H1 (cell line): Measurements from ENCODE around the gene ARMC3. TPM values are rescaled to one million over a fixed set of nuclear protein-coding genes. Genes with fewer than 3 reads are reported as not detected.

Source experiments
- CTCF ChIA-PET: fragments of 300-600 bp; sonication (Branson Sonifier 250); formaldehyde crosslinking; loops from one replicate; lab custom pipeline; 2021; ENCODE audit not compliant: partially characterized antibody; lab: Charles Lee
- POLR2A ChIA-PET: fragments of 300-600 bp; sonication (Branson Sonifier 250); formaldehyde crosslinking; loops from one replicate; lab custom pipeline; 2021; ENCODE audit warnings: inconsistent platforms; ENCODE audit not compliant: partially characterized antibody; lab: Charles Lee
- DNase-seq, 2 experiments: peaks; one replicate each; pipeline versions ENCODE4 v3.0.0 to v3.0.0-alpha.2; 2010 to 2022; ENCODE audit warnings: low spot score in 2 of 2, low read depth in 1 of 2, mixed read lengths in 1 of 2
- FAIRE-seq: peaks from 2 replicates; lab custom pipeline; 2011; peaks lifted over from hg19 to GRCh38; lab: Jason Lieb, UNC
- H2AFZ ChIP-seq: 2 replicates; pipeline ENCODE4 v1.8.1; 2012; ENCODE audit warnings: low read length, inconsistent platforms
- H2AK5ac ChIP-seq: 2 replicates; pipeline ENCODE4 v1.6.1; 2013; ENCODE audit warnings: low read depth, low read length
- H2BK120ac ChIP-seq: replicated peaks from 2 replicates; pipeline ENCODE3; 2013; ENCODE audit warnings: low read depth, low read length, inconsistent platforms
- H2BK12ac ChIP-seq: 2 replicates; pipeline ENCODE4 v1.6.1; 2013; ENCODE audit warnings: low read depth, low read length
- H2BK15ac ChIP-seq: 2 replicates; pipeline ENCODE4 v1.6.1; 2013; ENCODE audit warnings: low read length
- H2BK20ac ChIP-seq: 2 replicates; pipeline ENCODE4 v1.6.1; 2013; ENCODE audit warnings: low read length
- H2BK5ac ChIP-seq: 2 replicates; pipeline ENCODE4 v1.6.1; 2013; ENCODE audit warnings: low read depth, low read length
- H3K14ac ChIP-seq: 2 replicates; pipeline ENCODE4 v1.6.1; 2013; ENCODE audit warnings: inconsistent platforms; ENCODE audit not compliant: insufficient read length
- H3K18ac ChIP-seq: 2 replicates; pipeline ENCODE4 v1.6.1; 2013; ENCODE audit warnings: low read length; ENCODE audit errors: extremely low read depth
- H3K23ac ChIP-seq: 2 replicates; pipeline ENCODE4 v1.6.1; 2013; ENCODE audit warnings: inconsistent platforms; ENCODE audit not compliant: insufficient read length
- H3K23me2 ChIP-seq: 2 replicates; pipeline ENCODE4 v1.6.1; 2013; ENCODE audit warnings: low read depth, low read length
- H3K27ac ChIP-seq: 2 replicates; pipeline ENCODE4 v1.6.1; 2011; ENCODE audit warnings: low read depth, low read length, inconsistent platforms
- H3K27me3 ChIP-seq, 4 experiments: replicated peaks in 1 of 4; 1 replicate in 1 of 4; 2 replicates in 3 of 4; pipeline versions ENCODE4 v1.6.1 to v1.8.1; 2011 to 2013; ENCODE audit warnings: low read length in 3 of 4, mild to moderate bottlenecking in 3 of 4, inconsistent platforms in 2 of 4, mixed read lengths in 2 of 4, moderate library complexity in 1 of 4; ENCODE audit not compliant: control insufficient read depth in 3 of 4, insufficient read depth in 3 of 4; ENCODE audit errors: extremely low read depth in 1 of 4
- H3K36me3 ChIP-seq, 4 experiments: 2 replicates each; pipeline versions ENCODE4 v1.6.1 to v1.8.1; 2011 to 2013; ENCODE audit warnings: mild to moderate bottlenecking in 4 of 4, low read length in 3 of 4, moderate library complexity in 2 of 4, control low read depth in 1 of 4, inconsistent platforms in 1 of 4; ENCODE audit not compliant: insufficient read depth in 4 of 4, control insufficient read depth in 2 of 4
- H3K4ac ChIP-seq: replicated peaks from 2 replicates; pipeline ENCODE3; 2013; ENCODE audit warnings: low read length, low read depth, mixed read lengths, inconsistent platforms; ENCODE audit not compliant: insufficient read length
- H3K4me1 ChIP-seq, 4 experiments: replicated peaks in 1 of 4; 1 replicate in 1 of 4; 2 replicates in 3 of 4; pipeline versions ENCODE4 v1.6.1 to v1.8.1; 2011 to 2013; ENCODE audit warnings: low read length in 3 of 4, inconsistent platforms in 2 of 4, mixed read lengths in 1 of 4; ENCODE audit not compliant: insufficient read depth in 4 of 4, control insufficient read depth in 3 of 4
- H3K4me2 ChIP-seq, 2 experiments: 2 replicates each; pipeline versions ENCODE4 v1.6.1 to v1.8.1; 2011 to 2013; ENCODE audit warnings: low read depth in 2 of 2, low read length in 2 of 2, control low read depth in 1 of 2, inconsistent platforms in 1 of 2, mild to moderate bottlenecking in 1 of 2; ENCODE audit not compliant: insufficient read depth in 1 of 2
- H3K4me3 ChIP-seq, 4 experiments: fragments of 200-600, 300-600 bp in 1 of 4; sonication (generic), shearing (Covaris generic), sonication (Bioruptor Twin) in 1 of 4; 2 replicates each; pipeline versions ENCODE4 v1.5.1 to v1.8.1; 2011 to 2016; ENCODE audit warnings: low read length in 4 of 4, low read depth in 3 of 4, control low read depth in 2 of 4, inconsistent platforms in 2 of 4, mild to moderate bottlenecking in 2 of 4, mixed read lengths in 1 of 4, moderate library complexity in 1 of 4; ENCODE audit not compliant: insufficient read depth in 2 of 4; ENCODE audit errors: extremely low read depth in 1 of 4
- H3K56ac ChIP-seq: replicated peaks from 2 replicates; pipeline ENCODE3; 2013; ENCODE audit warnings: low read depth, mild to moderate bottlenecking, mixed read lengths, low read length, inconsistent platforms; ENCODE audit not compliant: insufficient read length
- H3K79me1 ChIP-seq: 2 replicates; pipeline ENCODE4 v1.6.1; 2013; ENCODE audit warnings: low read depth, low read length, control low read depth
- H3K79me2 ChIP-seq, 2 experiments: 2 replicates each; pipeline versions ENCODE4 v1.6.1 to v1.8.1; 2012 to 2013; ENCODE audit warnings: low read length in 2 of 2, mild to moderate bottlenecking in 2 of 2, inconsistent platforms in 1 of 2; ENCODE audit not compliant: insufficient read depth in 2 of 2, control insufficient read depth in 1 of 2
- H3K9ac ChIP-seq, 4 experiments: replicated peaks in 1 of 4; 1 replicate in 1 of 4; 2 replicates in 3 of 4; pipeline versions ENCODE4 v1.6.1 to v1.8.1; 2011 to 2013; ENCODE audit warnings: low read depth in 3 of 4, low read length in 3 of 4, control low read depth in 2 of 4, mild to moderate bottlenecking in 2 of 4, moderate library complexity in 2 of 4, inconsistent platforms in 1 of 4; ENCODE audit errors: extremely low read depth in 1 of 4
- H3K9me3 ChIP-seq, 2 experiments: 2 replicates each; pipeline versions ENCODE4 v1.6.1 to v1.8.1; 2012 to 2013; ENCODE audit warnings: mild to moderate bottlenecking in 2 of 2, moderate library complexity in 2 of 2, control low read depth in 1 of 2, inconsistent platforms in 1 of 2, low read depth in 1 of 2, low read length in 1 of 2, mixed read lengths in 1 of 2; ENCODE audit not compliant: insufficient read depth in 2 of 2
- H4K20me1 ChIP-seq, 2 experiments: replicated peaks in 1 of 2; 2 replicates each; pipeline versions ENCODE3 to v1.8.1; 2011 to 2013; ENCODE audit warnings: inconsistent platforms in 2 of 2, low read length in 2 of 2, mild to moderate bottlenecking in 1 of 2; ENCODE audit not compliant: insufficient read depth in 2 of 2, control insufficient read depth in 1 of 2
- H4K5ac ChIP-seq: 2 replicates; pipeline ENCODE4 v1.6.1; 2013; ENCODE audit warnings: low read length, low read depth, mixed read lengths, inconsistent platforms; ENCODE audit not compliant: insufficient read length
- H4K8ac ChIP-seq: 2 replicates; pipeline ENCODE4 v1.8.0; 2013; ENCODE audit warnings: mild to moderate bottlenecking, moderate library complexity, low read length, inconsistent platforms; ENCODE audit not compliant: insufficient read depth; ENCODE audit errors: extremely low read depth
- H4K91ac ChIP-seq: replicated peaks from 2 replicates; pipeline ENCODE3; 2013; ENCODE audit warnings: low read length, mixed read lengths, inconsistent platforms; ENCODE audit not compliant: insufficient read length
- CHD2 ChIP-seq: IDR thresholded peaks from 2 replicates; pipeline ENCODE4 v1.6.1; 2012; ENCODE audit warnings: low read length, improper control_type of control experiment
- GABPA ChIP-seq: IDR thresholded peaks from 2 replicates; pipeline ENCODE4 v1.6.1; 2011; ENCODE audit warnings: mild to moderate bottlenecking, low read length, moderate library complexity, borderline replicate concordance; ENCODE audit not compliant: insufficient read depth
- POLR2AphosphoS5 ChIP-seq: IDR thresholded peaks from 2 replicates; pipeline ENCODE4 v1.6.1; 2011; ENCODE audit warnings: low read depth, low read length
- SRF ChIP-seq: IDR thresholded peaks from 2 replicates; pipeline ENCODE4 v1.6.1; 2011; ENCODE audit warnings: mild to moderate bottlenecking, low read depth, low read length, moderate library complexity
- SUZ12 ChIP-seq: fragments of 200-600 bp; sonication (generic); IDR thresholded peaks from 2 replicates; pipeline ENCODE4 v1.6.1; 2012; ENCODE audit warnings: mild to moderate bottlenecking, inconsistent platforms, low read length, moderate library complexity, mixed read lengths
- YY1 ChIP-seq: IDR thresholded peaks from 2 replicates; pipeline ENCODE4 v1.6.1; 2011; ENCODE audit warnings: low read depth, mild to moderate bottlenecking, low read length
- ZNF274 ChIP-seq: IDR thresholded peaks from 2 replicates; pipeline ENCODE4 v1.7.0; 2012; ENCODE audit warnings: low read length, borderline replicate concordance; ENCODE audit errors: extremely low read depth
- WGBS, 2 experiments: shearing (Covaris generic) in 1 of 2; methylation state at CpG; one replicate each; pipeline versions ENCODE4 v1.1.6 to v1.1.7; 2013 to 2015; ENCODE audit warnings: low lambda C conversion rate in 2 of 2, mixed read lengths in 2 of 2, inconsistent platforms in 1 of 2, low coverage in 1 of 2, missing lambda C conversion rate in 1 of 2; ENCODE audit not compliant: insufficient replicate concordance in 2 of 2, insufficient coverage in 1 of 2, insufficient read length in 1 of 2; ENCODE audit errors: extremely low coverage in 1 of 2, missing lambda C conversion rate in 1 of 2; 5-methylcytosine and 5-hydroxymethylcytosine counted together
- polyA plus RNA-seq, 7 experiments: library from polyadenylated mRNA; depleted of rRNA in 3 of 7; stranded (reverse) in 5 of 7; unstranded in 2 of 7; fragments of >200 nt in 5 of 7; fragments of 200-250 nt in 2 of 7; gene quantifications; 1 replicate in 5 of 7; 2 replicates in 1 of 7; 4 replicates in 1 of 7; pipeline versions ENCODE4 v1.2.1 to v1.2.3, GENCODE V29; 2011 to 2013; ENCODE audit warnings: missing spikeins in 2 of 7, mixed read lengths in 2 of 7
- total RNA-seq: library from RNA; stranded (reverse); fragmentation: NEBNext Ultra II Directional; extraction: Animal tissue kit (Norgen Biotek cat#: 25700); gene quantifications from 2 replicates; pipeline ENCODE4 v1.2.1, GENCODE V29; 2021
- TF ChIP-seq, protein P1 (sequence below): IDR thresholded peaks from 2 replicates; pipeline ENCODE4 v1.6.1; 2012; ENCODE audit warnings: inconsistent platforms
- TF ChIP-seq, protein P2 (sequence below), 3 experiments: IDR thresholded peaks; 1 replicate in 2 of 3; 2 replicates in 1 of 3; pipeline versions ENCODE4 v1.5.1 to v1.6.1; 2011; ENCODE audit warnings: low read length in 3 of 3, mild to moderate bottlenecking in 3 of 3, inconsistent platforms in 2 of 3, low read depth in 1 of 3, moderate library complexity in 1 of 3; ENCODE audit not compliant: insufficient read depth in 1 of 3; ENCODE audit errors: control extremely low read depth in 1 of 3

Gene ARMC3
- total and polyA plus RNA-seq, 2 of the 8 experiments (the other 6 are each of a cell fraction or from before 2014, with no cell fraction given) = 0.15 TPM

DNA sequence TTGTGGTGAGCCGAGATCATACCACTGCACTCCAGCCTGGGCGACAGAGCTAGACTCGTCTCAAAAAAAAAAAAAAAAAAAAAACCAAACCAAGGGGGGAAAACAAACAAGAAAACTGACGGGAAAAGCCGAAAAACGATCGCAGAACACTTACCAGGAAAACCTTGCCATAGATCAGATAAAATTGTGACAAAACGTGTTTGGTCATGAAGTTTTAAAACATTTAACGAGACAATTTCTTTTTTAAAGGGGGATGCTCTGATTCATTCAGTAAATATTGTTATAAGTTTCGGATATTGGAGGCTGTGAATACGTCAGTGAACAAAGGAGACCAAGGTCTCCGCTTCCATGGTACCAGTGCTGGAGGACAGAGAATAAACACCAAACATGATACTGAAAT lies 77.3 kb downstream of the ARMC3 start:
- no peak overlapping the region for H3K4me2 ChIP-seq
- no peak overlapping the region for H3K27ac ChIP-seq
- H3K4me1 ChIP-seq = peaks cover 0 to 3% (median under 1%) of the 10 kb centered on the region in 4 experiments; a peak in 3 of 7 replicates
- H2BK5ac ChIP-seq = no peak overlapping the region
- no peak overlapping the region for H3K23ac ChIP-seq
- no peak overlapping the region for H2AFZ ChIP-seq
- CTCF ChIA-PET = interaction anchor here (0.6 kb wide), 1 partner anchor 455 kb away, joined by 4 read pairs; no protein-coding TSS in a partner anchor
- no peak overlapping the region for H4K8ac ChIP-seq
- no peaks in the 10 kb centered on the region for H3K79me2 ChIP-seq
- no peaks in the 10 kb centered on the region for H4K20me1 ChIP-seq
- H4K91ac ChIP-seq = no peak overlapping the region
- WGBS, 2 experiments = 91% methylated on average over 11 of the region's 12 CpGs; no CpG with 5 or more reads in 1 of the 2 experiments
- no peak overlapping the region for H2BK12ac ChIP-seq
- no peaks in the 10 kb centered on the region for H3K36me3 ChIP-seq
- no peak overlapping the region for H3K4me3 ChIP-seq
- H3K27me3 ChIP-seq = no peaks in the 10 kb centered on the region
- FAIRE-seq = no peak
- POLR2A ChIA-PET = no interaction called here
- no peaks in the 10 kb centered on the region for H3K9me3 ChIP-seq
- H3K79me1 ChIP-seq = no peaks in the 10 kb centered on the region; the same call in 1 of the 2 replicates
- no peak overlapping the region for H2BK15ac ChIP-seq
- no peak overlapping the region for H2AK5ac ChIP-seq
- no peak overlapping the region for H3K18ac ChIP-seq
- H3K9ac ChIP-seq = no peak overlapping the region
- no peak overlapping the region for H2BK20ac ChIP-seq
- H3K4ac ChIP-seq = no peak overlapping the region
- no peak overlapping the region for H3K56ac ChIP-seq
- no peak overlapping the region for H2BK120ac ChIP-seq
- no peak overlapping the region for H4K5ac ChIP-seq
- no peak overlapping the region for H3K14ac ChIP-seq
- DNase-seq = no peak
- H3K23me2 ChIP-seq = 0 out of 2 replicates have a peak, but pooled peaks cover 1% of the 10 kb centered on the region
- no peak for TF ChIP-seq POLR2AphosphoS5
- no peak for TF ChIP-seq YY1
- no peak for TF ChIP-seq CHD2
- TF ChIP-seq ZNF274 = no peak
- TF ChIP-seq, protein P1, sequence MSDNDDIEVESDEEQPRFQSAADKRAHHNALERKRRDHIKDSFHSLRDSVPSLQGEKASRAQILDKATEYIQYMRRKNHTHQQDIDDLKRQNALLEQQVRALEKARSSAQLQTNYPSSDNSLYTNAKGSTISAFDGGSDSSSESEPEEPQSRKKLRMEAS = no peak
- TF ChIP-seq, protein P2, sequence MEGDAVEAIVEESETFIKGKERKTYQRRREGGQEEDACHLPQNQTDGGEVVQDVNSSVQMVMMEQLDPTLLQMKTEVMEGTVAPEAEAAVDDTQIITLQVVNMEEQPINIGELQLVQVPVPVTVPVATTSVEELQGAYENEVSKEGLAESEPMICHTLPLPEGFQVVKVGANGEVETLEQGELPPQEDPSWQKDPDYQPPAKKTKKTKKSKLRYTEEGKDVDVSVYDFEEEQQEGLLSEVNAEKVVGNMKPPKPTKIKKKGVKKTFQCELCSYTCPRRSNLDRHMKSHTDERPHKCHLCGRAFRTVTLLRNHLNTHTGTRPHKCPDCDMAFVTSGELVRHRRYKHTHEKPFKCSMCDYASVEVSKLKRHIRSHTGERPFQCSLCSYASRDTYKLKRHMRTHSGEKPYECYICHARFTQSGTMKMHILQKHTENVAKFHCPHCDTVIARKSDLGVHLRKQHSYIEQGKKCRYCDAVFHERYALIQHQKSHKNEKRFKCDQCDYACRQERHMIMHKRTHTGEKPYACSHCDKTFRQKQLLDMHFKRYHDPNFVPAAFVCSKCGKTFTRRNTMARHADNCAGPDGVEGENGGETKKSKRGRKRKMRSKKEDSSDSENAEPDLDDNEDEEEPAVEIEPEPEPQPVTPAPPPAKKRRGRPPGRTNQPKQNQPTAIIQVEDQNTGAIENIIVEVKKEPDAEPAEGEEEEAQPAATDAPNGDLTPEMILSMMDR (IDR thresholded peaks at IDR 0.05; ENCODE audit: control extremely low read depth in 1 of 3, insufficient read depth in 1 of 3, low read depth in 1 of 3, low read length in 3 of 3) = no peak
- no peak for TF ChIP-seq GABPA
- no peak for TF ChIP-seq SUZ12
- TF ChIP-seq SRF = no peak
